K562 (cell line): ENCODE data around the gene TEX51. TPM values are rescaled to one million over a fixed set of nuclear protein-coding genes. Genes with fewer than 3 reads are reported as not detected.
A peak's percentile ranks its signal among the peaks of the same experiment; 100 is the strongest.

Experiments used
- ATAC-seq: fragments of 200-7000 bp; cut with Tn5 transposase; 3 replicates; pipeline ENCODE4 v1.9.1; 2020; ENCODE audit warnings: moderate library complexity
- BruUV-seq: library from RNA; stranded (reverse); fragments of 400-500 nt; replicated peaks from 2 replicates; lab custom pipeline; 2021; lab: Mats Ljungman, UMichigan
- CTCF ChIA-PET: fragments of 300-600 bp; formaldehyde crosslinking; extraction: SDS; loops from one replicate; lab custom pipeline; 2021; ENCODE audit warnings: low intra/inter-chr PET ratio; lab: Yijun Ruan, JAX
- POLR2A ChIA-PET: fragments of 300-600, 350-650 bp; sonication (Branson Sonifier 250); formaldehyde crosslinking; extraction: SDS; loops from one replicate; lab custom pipeline; 2021; ENCODE audit warnings: antibody characterized with exemption, inconsistent platforms; lab: Yijun Ruan, JAX
- DNase-seq, 4 experiments: peaks; one replicate each; pipeline versions ENCODE4 v3.0.0 to v3.0.0-alpha.2; 2011 to 2018; ENCODE audit warnings: low spot score in 3 of 4, mixed read lengths in 3 of 4; ENCODE audit errors: extremely low read depth in 1 of 4
- FAIRE-seq: peaks from 2 replicates; lab custom pipeline; 2011; peaks lifted over from hg19 to GRCh38; lab: Jason Lieb, UNC
- H2AFZ ChIP-seq: 2 replicates; pipeline ENCODE4 v1.6.0; 2011; ENCODE audit warnings: low read depth, low read length, control low read depth, inconsistent platforms
- H3K27ac ChIP-seq: fragments of 200-600 bp; 3 replicates; pipeline ENCODE4 v1.8.0; 2011; ENCODE audit warnings: low read depth, mild to moderate bottlenecking, control low read depth, inconsistent platforms, low read length, moderate library complexity, mixed read lengths; ENCODE audit errors: extremely low read depth
- H3K27me3 ChIP-seq, 2 experiments: fragments of 300-600 bp in 1 of 2; 2 replicates in 1 of 2; 3 replicates in 1 of 2; pipeline versions ENCODE4 v1.6.0 to v1.8.0; 2011; ENCODE audit warnings: inconsistent platforms in 2 of 2, low read length in 2 of 2, mild to moderate bottlenecking in 1 of 2, mixed read lengths in 1 of 2, moderate library complexity in 1 of 2; ENCODE audit not compliant: control insufficient read depth in 2 of 2, insufficient read depth in 2 of 2
- H3K36me3 ChIP-seq: fragments of 300-600 bp; 3 replicates; pipeline ENCODE4 v1.8.0; 2011; ENCODE audit warnings: mild to moderate bottlenecking, low read length, inconsistent platforms; ENCODE audit not compliant: control insufficient read depth, insufficient read depth
- H3K4me1 ChIP-seq, 2 experiments: fragments of 200-600 bp in 1 of 2; replicated peaks in 1 of 2; 2 replicates in 1 of 2; 3 replicates in 1 of 2; pipeline versions ENCODE4 v1.5.1 to v1.8.0; 2011; ENCODE audit warnings: inconsistent platforms in 2 of 2, low read length in 2 of 2, mild to moderate bottlenecking in 1 of 2, mixed read lengths in 1 of 2, moderate library complexity in 1 of 2; ENCODE audit not compliant: control insufficient read depth in 2 of 2, insufficient read depth in 2 of 2
- H3K4me2 ChIP-seq: 2 replicates; pipeline ENCODE4 v1.6.1; 2011; ENCODE audit warnings: low read length, control low read depth, inconsistent platforms, mixed read lengths; ENCODE audit not compliant: insufficient read depth
- H3K4me3 ChIP-seq: fragments of 200-600 bp; sonication (generic), shearing (Covaris generic); 2 replicates; pipeline ENCODE4 v1.5.1; 2016; ENCODE audit warnings: control low read depth, inconsistent platforms
- H3K79me2 ChIP-seq: fragments of 200-600 bp; 3 replicates; pipeline ENCODE4 v1.8.0; 2011; ENCODE audit warnings: low read length, inconsistent platforms; ENCODE audit not compliant: control insufficient read depth, insufficient read depth
- H3K9ac ChIP-seq, 2 experiments: 2 replicates each; pipeline versions ENCODE4 v1.6.0 to v1.6.1; 2011; ENCODE audit warnings: low read depth in 2 of 2, low read length in 2 of 2, control low read depth in 1 of 2, inconsistent platforms in 1 of 2, mild to moderate bottlenecking in 1 of 2, mixed read lengths in 1 of 2; ENCODE audit not compliant: insufficient read depth in 1 of 2
- H3K9me1 ChIP-seq: one replicate; pipeline ENCODE4 v1.6.0; 2011; ENCODE audit warnings: inconsistent platforms, mild to moderate bottlenecking, low read length, moderate library complexity; ENCODE audit not compliant: control insufficient read depth, insufficient read depth
- H3K9me3 ChIP-seq: replicated peaks from 2 replicates; pipeline ENCODE4 v1.5.1; 2011; ENCODE audit warnings: low read depth, low read length, inconsistent platforms; ENCODE audit not compliant: control insufficient read depth, insufficient read depth
- H4K20me1 ChIP-seq: replicated peaks from 2 replicates; pipeline ENCODE4 v1.6.1; 2011; ENCODE audit warnings: low read length, inconsistent platforms, mixed read lengths; ENCODE audit not compliant: control insufficient read depth, insufficient read depth
- C11orf30 ChIP-seq: fragments of 450-650 bp; IDR thresholded peaks from 2 replicates; pipeline ENCODE4 v1.6.1; 2016; ENCODE audit warnings: low read depth, mild to moderate bottlenecking
- FOXA3 ChIP-seq, 2 experiments: fragments of 450-650 bp in 1 of 2; sonication (generic) in 1 of 2; formaldehyde crosslinking; IDR thresholded peaks in 1 of 2; conservative IDR thresholded peaks in 1 of 2; 2 replicates each; pipeline versions ENCODE4 v1.4.0 to v1.8.0; 2020 to 2022; ENCODE audit warnings: mild to moderate bottlenecking in 2 of 2, missing genetic modification reagents in 1 of 2
- MAFF ChIP-seq: IDR thresholded peaks from 2 replicates; pipeline ENCODE4 v1.6.1; 2012; ENCODE audit warnings: low read length, improper control_type of control experiment
- MAFG ChIP-seq: fragments of 450-650 bp; conservative IDR thresholded peaks from 2 replicates; pipeline ENCODE4 v1.6.1; 2016; ENCODE audit warnings: missing genetic modification characterization, missing compliant biosample characterization
- MAFK ChIP-seq: IDR thresholded peaks from 2 replicates; pipeline ENCODE4 v1.6.1; 2011; ENCODE audit warnings: low read length, improper control_type of control experiment
- MTA3 ChIP-seq: fragments of 450-650 bp; formaldehyde crosslinking; IDR thresholded peaks from 2 replicates; pipeline ENCODE4 v1.6.1; 2017; ENCODE audit warnings: mild to moderate bottlenecking, borderline replicate concordance
- NBN ChIP-seq: fragments of 450-650 bp; IDR thresholded peaks from 2 replicates; pipeline ENCODE4 v1.6.1; 2016; ENCODE audit warnings: low read depth, mild to moderate bottlenecking
- NFRKB ChIP-seq: fragments of 450-650 bp; IDR thresholded peaks from 2 replicates; pipeline ENCODE4 v1.6.1; 2016; ENCODE audit warnings: low read depth
- ZNF316 ChIP-seq: fragments of 450-650 bp; IDR thresholded peaks from 2 replicates; pipeline ENCODE4 v1.6.1; 2016
- ZNF592 ChIP-seq: fragments of 450-650 bp; IDR thresholded peaks from 2 replicates; pipeline ENCODE4 v1.6.1; 2017; ENCODE audit warnings: antibody characterized with exemption, mild to moderate bottlenecking
- WGBS: fragments of 100-300 bp; shearing (Covaris generic); methylation state at CpG from one replicate; pipeline ENCODE4 v1.1.6; 2016; ENCODE audit warnings: low coverage, mixed read lengths; ENCODE audit not compliant: insufficient coverage; ENCODE audit errors: missing lambda C conversion rate; 5-methylcytosine and 5-hydroxymethylcytosine counted together
- in situ Hi-C: fragments of 300-500 bp; cut with MboI; formaldehyde crosslinking; loops from 4 replicates; pipeline ENCODE4 v1.15.0; 2018; ENCODE audit warnings: inconsistent platforms, mixed read lengths
- intact Hi-C: fragments of 100-400 bp; cut with micrococcal nuclease; formaldehyde crosslinking; loops from 2 replicates; pipeline ENCODE4 v1.14.2; 2022
- polyA plus RNA-seq, 8 experiments: library from polyadenylated mRNA; depleted of rRNA in 4 of 8; stranded (reverse) in 5 of 8; unstranded in 3 of 8; fragments of >200 nt; fragmentation: Nextera tagmentation in 2 of 8; fragmentation: Illumina TruSeq in 1 of 8; extraction: Ambion mirVana in 2 of 8; extraction: Trizol in 1 of 8; gene quantifications; 2 replicates each; pipeline versions ENCODE4 v1.2.1 to v1.2.3, GENCODE V29; 2011 to 2014; ENCODE audit warnings: inconsistent platforms in 1 of 8, missing spikeins in 1 of 8
- total RNA-seq, 7 experiments: library from RNA; depleted of rRNA in 6 of 7; stranded (reverse); fragments of >200 nt in 6 of 7; fragmentation: Illumina TruSeq in 2 of 7; extraction: Trizol in 2 of 7; gene quantifications; 2 replicates each; pipeline versions ENCODE4 v1.2.1 to v1.2.3, GENCODE V29; 2011 to 2021; ENCODE audit warnings: low replicate concordance in 1 of 7

TEX51 gene
- total and polyA plus RNA-seq, 9 of the 15 experiments (the other 6 are each of a cell fraction or from before 2014, with no cell fraction given), result not detected

- no peaks in the 10 kb centered on the region for H3K36me3 ChIP-seq
- no peak for FAIRE-seq
- H3K9me1 ChIP-seq, result no peaks in the 10 kb centered on the region
- CTCF ChIA-PET, result no interaction called here
- no peak overlapping the region for H2AFZ ChIP-seq
- in situ Hi-C loops (no loop called here), intact Hi-C loops (no loop called here)
- ATAC-seq, result no peak
- no peak overlapping the region for H3K4me2 ChIP-seq
- no TSS peak for BruUV-seq
- H3K27me3 ChIP-seq, result peaks cover 2 to 4% of the 10 kb centered on the region in 2 experiments; a peak in 2 of 5 replicates
- TF ChIP-seq MTA3 (no peak), C11orf30 (peak; percentile 47; the same call in 1 of the 2 replicates), MAFF (peak; percentile 53), ZNF316 (peak; percentile 66), MAFG (peak; percentile 55; the same call in 1 of the 2 replicates), MAFK (peak; percentile 35; the same call in 1 of the 2 replicates)
- H3K79me2 ChIP-seq, result no peaks in the 10 kb centered on the region
- 0% methylated on average over 2 of the region's 2 CpGs for WGBS
- H3K4me1 ChIP-seq, result no peaks in the 10 kb centered on the region
- no peaks in the 10 kb centered on the region for H3K9me3 ChIP-seq
- H4K20me1 ChIP-seq, result no peaks in the 10 kb centered on the region
- POLR2A ChIA-PET, result no interaction called here
- H3K4me3 ChIP-seq, result no peak overlapping the region
- DNase-seq, result no peak
- no peak overlapping the region for H3K9ac ChIP-seq
- no peak overlapping the region for H3K27ac ChIP-seq
Observed at GRCh38 chr2:126849054-126849453, 49.6 kb upstream of the TEX51 start.

- 0% methylated on average over 4 of the region's 4 CpGs for WGBS
Observed at GRCh38 chr2:126849486-126849885, 49.2 kb upstream of the TEX51 start.

More at GRCh38 chr2:126849486-126849885, 49.2 kb upstream of the TEX51 start:
- Histone ChIP-seq H3K27me3 (peaks cover 2 to 4% of the 10 kb centered on the region in 2 experiments; a peak in 2 of 5 replicates), H3K4me1 (no peaks in the 10 kb centered on the region), H3K36me3 (no peaks in the 10 kb centered on the region), H4K20me1 (no peaks in the 10 kb centered on the region), H3K27ac (no peak overlapping the region), H3K9me1 (no peaks in the 10 kb centered on the region), H3K9ac (no peak overlapping the region), H3K4me3 (no peak overlapping the region), H3K4me2 (no peak overlapping the region), H3K9me3 (no peaks in the 10 kb centered on the region), H2AFZ (no peak overlapping the region), H3K79me2 (no peaks in the 10 kb centered on the region)
- FAIRE-seq (no peak), DNase-seq (no peak), ATAC-seq (no peak)
- TF ChIP-seq NFRKB (no peak), NBN (no peak), ZNF592 (no peak), FOXA3 (CRISPR knock-in tag; conservative IDR thresholded peaks at IDR 0.05 in 1 of 2, IDR thresholded peaks at IDR 0.05 in 1 of 2) (no peak)
- no TSS peak for BruUV-seq
- ChIA-PET POLR2A (no interaction called here), CTCF (no interaction called here)
- in situ Hi-C loops (no loop called here), intact Hi-C loops (no loop called here)
